Measurements from ENCODE around the gene PRM3.
A peak's percentile ranks its signal among the peaks of the same experiment; 100 is the strongest.

The PRM3 gene

DNA sequence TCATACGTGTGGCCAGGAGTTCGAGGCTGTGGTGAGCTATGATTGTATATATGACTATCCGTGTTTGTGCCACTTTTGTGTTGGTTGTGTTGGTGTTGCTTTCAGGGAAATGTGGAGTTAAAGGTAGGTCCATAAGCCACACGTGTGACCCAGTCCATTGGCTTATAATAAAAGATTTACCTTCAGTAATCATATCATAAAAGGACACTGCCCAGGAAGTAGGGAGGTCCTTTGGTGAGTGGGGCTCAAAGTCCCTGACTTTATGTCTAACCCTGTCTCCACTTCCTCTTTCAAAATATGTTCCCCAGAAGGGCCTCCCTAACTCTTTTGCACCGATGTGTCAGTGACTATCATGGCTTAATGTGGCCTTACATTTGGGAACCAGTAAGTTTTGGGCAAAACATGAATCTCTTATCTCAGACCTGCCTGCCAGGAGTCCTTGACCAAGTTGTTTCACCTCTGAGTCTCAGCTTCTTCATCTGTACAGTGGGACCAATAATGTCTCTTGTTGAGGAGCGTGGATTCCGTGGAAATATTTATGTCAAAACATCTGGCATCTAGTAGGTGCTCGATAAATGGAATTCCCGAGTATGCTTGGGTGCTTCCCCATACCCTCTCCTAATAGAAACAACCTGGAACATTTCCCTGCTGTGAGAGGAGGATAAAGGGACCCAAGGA lies 9.1 kb downstream of the PRM3 start:
- peaks cover 11% of the 10 kb centered on the region for H3K4me1 ChIP-seq (ENCODE audit: insufficient read depth, low read length)
- H3K9ac ChIP-seq (ENCODE audit: low read depth, low read length) = no peak overlapping the region
- H3K9me3 ChIP-seq (ENCODE audit: control insufficient read depth, insufficient read depth, low read length) = no peaks in the 10 kb centered on the region
- H3K36me3 ChIP-seq (ENCODE audit: insufficient read depth, low read length) = no peaks in the 10 kb centered on the region

DNA sequence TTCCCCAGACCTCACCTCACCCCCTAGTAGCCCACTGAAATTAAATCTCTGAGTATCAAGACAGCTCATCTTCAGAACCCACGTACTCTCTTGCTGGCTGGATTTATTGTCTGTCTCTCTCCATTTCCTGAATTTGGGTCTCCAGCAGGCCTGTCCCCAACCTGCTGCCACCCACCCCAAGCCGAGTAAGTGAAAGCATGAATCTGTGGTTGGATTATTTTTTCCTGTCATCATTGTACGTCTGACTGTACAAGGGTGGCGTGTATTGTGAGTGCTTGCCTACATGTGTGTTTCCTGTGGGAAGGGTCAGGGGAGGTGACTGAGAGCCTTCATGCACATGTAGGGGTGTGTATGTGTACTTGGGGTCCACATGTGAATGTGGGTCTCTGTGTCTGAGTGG lies 9.7 kb downstream of the PRM3 start:
- Histone ChIP-seq H3K9ac (ENCODE audit: low read depth, low read length) (no peak overlapping the region), H3K9me3 (ENCODE audit: control insufficient read depth, insufficient read depth, low read length) (no peaks in the 10 kb centered on the region), H3K4me1 (ENCODE audit: insufficient read depth, low read length) (peaks cover 11% of the 10 kb centered on the region), H3K36me3 (ENCODE audit: insufficient read depth, low read length) (no peaks in the 10 kb centered on the region)

- Histone ChIP-seq H3K9ac (ENCODE audit: low read depth, low read length) (no peak overlapping the region), H3K4me1 (ENCODE audit: insufficient read depth, low read length) (peaks cover 11% of the 10 kb centered on the region), H3K36me3 (ENCODE audit: insufficient read depth, low read length) (no peaks in the 10 kb centered on the region)
Measured at GRCh38 chr16:11262915-11263314, 10.5 kb downstream of the PRM3 start.

GRCh38 chr16:11260596-11260966 lies 12.8 kb downstream of the PRM3 start:
- Histone ChIP-seq H3K36me3 (ENCODE audit: insufficient read depth, low read length) (no peaks in the 10 kb centered on the region), H3K4me1 (ENCODE audit: insufficient read depth, low read length) (peaks cover 14% of the 10 kb centered on the region), H3K9me3 (ENCODE audit: control insufficient read depth, insufficient read depth, low read length) (no peaks in the 10 kb centered on the region), H3K9ac (ENCODE audit: low read depth, low read length) (no peak overlapping the region)

More at GRCh38 chr16:11262915-11263314, 10.5 kb downstream of the PRM3 start:
- no peaks in the 10 kb centered on the region for H3K9me3 ChIP-seq (ENCODE audit: control insufficient read depth, insufficient read depth, low read length)

DNA sequence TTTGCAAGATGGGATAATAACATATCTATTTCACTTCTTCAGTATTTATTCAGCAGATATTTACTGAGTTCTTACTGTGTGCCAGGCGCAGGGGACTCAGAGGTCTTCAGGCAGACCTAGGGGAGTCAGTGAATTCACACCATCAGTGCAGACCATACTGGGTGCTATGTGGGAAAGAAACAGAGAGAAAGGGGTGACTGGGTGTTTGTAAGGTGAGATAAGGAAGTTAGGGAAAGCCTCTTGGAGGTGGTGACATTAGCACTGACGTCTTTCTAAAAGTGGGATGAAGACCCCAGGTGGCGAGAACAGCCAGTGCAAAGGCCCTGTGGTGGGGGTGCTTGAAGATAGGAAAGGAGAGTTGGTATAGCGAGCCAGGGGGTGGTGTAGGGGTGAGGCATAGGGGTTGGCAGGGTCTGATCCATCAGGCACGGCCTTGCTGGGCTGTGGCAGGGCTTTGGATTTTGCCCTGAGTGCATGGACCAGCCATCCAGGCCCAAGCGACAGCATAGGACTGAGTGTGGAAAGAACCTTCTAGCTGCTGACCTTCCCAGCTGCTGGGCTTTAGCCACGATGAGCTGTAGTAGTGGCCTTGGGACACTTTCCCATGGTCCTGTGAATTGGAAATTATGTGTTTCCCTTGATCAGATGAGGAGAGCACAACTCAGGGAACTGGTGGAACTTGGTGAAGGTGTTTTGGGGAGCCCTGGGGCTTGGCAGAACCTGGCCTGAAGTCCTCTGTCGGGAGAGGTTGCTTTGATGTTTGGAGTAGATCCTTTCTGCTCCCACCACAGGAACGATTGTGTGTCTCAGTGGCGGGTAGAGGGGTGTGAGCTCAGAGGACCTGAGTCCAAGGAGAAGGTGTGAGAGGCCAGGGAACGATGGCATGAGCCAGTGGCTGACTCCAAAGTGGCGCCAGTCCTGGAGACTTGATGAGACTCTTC lies 13.5 kb downstream of the PRM3 start:
- peaks cover under 1% of the 10 kb centered on the region; the same call in 1 of the 2 replicates for H3K36me3 ChIP-seq (ENCODE audit: insufficient read depth, low read length)
- peaks cover 14% of the 10 kb centered on the region for H3K4me1 ChIP-seq (ENCODE audit: insufficient read depth, low read length)
- H3K9ac ChIP-seq (ENCODE audit: low read depth, low read length) = no peak overlapping the region
- H3K9me3 ChIP-seq (ENCODE audit: control insufficient read depth, insufficient read depth, low read length) = no peaks in the 10 kb centered on the region

GRCh38 chr16:11258553-11259492 lies 14.6 kb downstream of the PRM3 start:
- no peaks in the 10 kb centered on the region for H3K9me3 ChIP-seq (ENCODE audit: control insufficient read depth, insufficient read depth, low read length)
- H3K9ac ChIP-seq (ENCODE audit: low read depth, low read length) = no peak overlapping the region
- peaks cover 17% of the 10 kb centered on the region for H3K4me1 ChIP-seq (ENCODE audit: insufficient read depth, low read length)
- H3K36me3 ChIP-seq (ENCODE audit: insufficient read depth, low read length) = peaks cover 8% of the 10 kb centered on the region

DNA sequence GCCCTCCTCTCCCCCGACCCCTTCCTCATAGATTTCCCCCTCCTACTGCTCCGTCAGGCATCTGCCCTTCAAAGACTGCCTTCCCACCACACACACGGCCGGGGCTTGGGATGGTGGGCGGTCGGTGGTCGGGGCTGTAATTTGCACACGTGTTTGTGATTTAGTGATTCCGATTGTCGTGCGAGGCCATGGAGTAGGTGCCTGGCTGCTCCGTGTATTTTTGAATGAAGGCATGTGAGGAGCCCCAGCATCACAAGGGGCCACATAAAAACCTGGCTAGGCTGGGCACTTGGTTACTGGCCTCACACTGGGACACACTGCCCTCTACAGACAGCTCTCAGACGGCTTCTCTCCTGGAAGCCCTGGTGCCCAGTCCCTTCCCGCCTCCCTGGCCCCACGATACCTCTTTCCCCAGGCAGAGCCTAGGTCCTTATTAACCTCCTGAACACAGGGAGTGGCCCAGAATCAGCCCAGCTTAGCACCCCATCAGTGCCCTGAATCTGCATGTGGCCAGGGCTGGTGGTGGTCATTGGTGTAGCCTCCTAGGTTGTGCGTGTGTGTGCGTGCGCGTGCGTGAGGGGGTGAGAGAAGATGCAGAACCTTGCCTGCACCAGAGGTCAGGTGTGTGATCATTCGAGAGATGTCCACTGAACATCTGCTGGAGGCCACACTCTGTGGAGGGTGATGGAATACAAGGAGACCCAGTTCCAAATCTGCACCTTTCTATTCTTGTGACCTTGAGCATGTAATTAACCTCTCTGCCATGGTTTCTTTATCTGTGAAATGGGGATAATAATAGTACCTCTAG lies 16.1 kb downstream of the PRM3 start:
- Histone ChIP-seq H3K4me1 (ENCODE audit: insufficient read depth, low read length) (peaks cover 24% of the 10 kb centered on the region), H3K9ac (ENCODE audit: low read depth, low read length) (peak overlapping the region; percentile 79), H3K36me3 (ENCODE audit: insufficient read depth, low read length) (peaks cover 11% of the 10 kb centered on the region), H3K9me3 (ENCODE audit: control insufficient read depth, insufficient read depth, low read length) (no peaks in the 10 kb centered on the region)

DNA sequence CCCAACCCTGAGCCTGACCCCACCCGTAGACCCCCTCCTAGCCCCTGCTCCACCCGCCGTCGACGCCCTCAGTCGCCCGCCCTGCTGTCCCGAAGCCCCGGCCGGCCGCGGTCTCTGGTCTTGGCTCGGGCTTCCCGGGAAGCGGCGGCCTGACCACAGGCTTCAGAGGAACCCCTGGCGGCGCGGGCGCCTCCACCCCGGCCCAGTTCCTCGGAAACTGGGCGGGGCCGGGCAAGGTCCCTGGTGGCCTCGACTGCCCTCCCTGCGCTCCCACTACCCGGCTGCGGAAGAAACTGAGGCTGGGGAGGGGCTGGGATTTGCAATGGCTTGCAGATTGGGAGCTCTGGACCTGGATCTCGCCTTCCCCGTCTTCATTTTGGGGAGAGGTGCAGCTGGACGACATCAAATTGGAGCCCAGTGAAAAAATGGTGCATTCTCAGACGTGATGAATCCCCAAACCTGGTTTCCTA lies 16.7 kb downstream of the PRM3 start:
- peaks cover 24% of the 10 kb centered on the region for H3K4me1 ChIP-seq (ENCODE audit: insufficient read depth, low read length)
- peaks cover 11% of the 10 kb centered on the region for H3K36me3 ChIP-seq (ENCODE audit: insufficient read depth, low read length)
- H3K9ac ChIP-seq (ENCODE audit: low read depth, low read length) = peak overlapping the region; percentile 79
- no peaks in the 10 kb centered on the region for H3K9me3 ChIP-seq (ENCODE audit: control insufficient read depth, insufficient read depth, low read length)

GRCh38 chr16:11255737-11256660 lies 17.4 kb downstream of the PRM3 start, which contains the start of gene SOCS1:
TSS of gene SOCS1 (minus strand) at chr16:11256204. CDS start at chr16:11255478, 726 bp downstream.
- H3K36me3 ChIP-seq (ENCODE audit: insufficient read depth, low read length) = peaks cover 11% of the 10 kb centered on the region

DNA sequence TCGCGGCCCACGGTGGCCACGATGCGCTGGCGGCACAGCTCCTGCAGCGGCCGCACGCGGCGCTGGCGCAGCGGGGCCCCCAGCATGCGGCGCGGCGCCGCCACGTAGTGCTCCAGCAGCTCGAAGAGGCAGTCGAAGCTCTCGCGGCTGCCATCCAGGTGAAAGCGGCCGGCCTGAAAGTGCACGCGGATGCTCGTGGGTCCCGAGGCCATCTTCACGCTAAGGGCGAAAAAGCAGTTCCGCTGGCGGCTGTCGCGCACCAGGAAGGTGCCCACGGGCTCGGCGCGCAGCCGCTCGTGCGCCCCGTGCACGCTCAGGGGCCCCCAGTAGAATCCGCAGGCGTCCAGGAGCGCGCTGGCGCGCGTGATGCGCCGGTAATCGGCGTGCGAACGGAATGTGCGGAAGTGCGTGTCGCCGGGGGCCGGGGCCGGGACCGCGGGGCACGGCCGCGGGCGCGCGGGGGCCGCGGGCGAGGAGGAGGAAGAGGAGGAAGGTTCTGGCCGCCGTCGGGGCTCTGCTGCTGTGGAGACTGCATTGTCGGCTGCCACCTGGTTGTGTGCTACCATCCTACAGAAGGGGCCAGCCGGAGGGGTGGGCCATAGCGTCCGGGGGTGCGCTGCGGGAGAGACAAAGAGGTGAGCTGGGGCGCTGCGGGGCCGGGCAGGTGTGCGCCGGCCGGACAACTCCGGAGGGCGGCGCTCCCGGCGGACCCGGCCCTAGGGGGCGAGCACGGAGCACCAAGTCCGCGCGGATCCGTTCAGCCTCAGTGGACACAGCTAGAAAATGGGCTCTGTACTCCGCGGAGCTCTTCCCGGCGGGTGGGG lies 18.3 kb downstream of the PRM3 start:
- Histone ChIP-seq H3K36me3 (ENCODE audit: insufficient read depth, low read length) (peaks cover 11% of the 10 kb centered on the region), H3K9ac (ENCODE audit: low read depth, low read length) (peak overlapping the region; percentile 79), H3K9me3 (ENCODE audit: control insufficient read depth, insufficient read depth, low read length) (no peaks in the 10 kb centered on the region), H3K4me1 (ENCODE audit: insufficient read depth, low read length) (peaks cover 16% of the 10 kb centered on the region)

More at GRCh38 chr16:11255737-11256660, 17.4 kb downstream of the PRM3 start, which contains the start of gene SOCS1:
- Histone ChIP-seq H3K9ac (ENCODE audit: low read depth, low read length) (peak within 1 kb of the TSS; percentile 79), H3K4me1 (ENCODE audit: insufficient read depth, low read length) (peaks cover 23% of the 10 kb centered on the region), H3K9me3 (ENCODE audit: control insufficient read depth, insufficient read depth, low read length) (no peaks in the 10 kb centered on the region)

- peaks cover 11% of the 10 kb centered on the region for H3K36me3 ChIP-seq (ENCODE audit: insufficient read depth, low read length)
- H3K4me1 ChIP-seq (ENCODE audit: insufficient read depth, low read length) = peaks cover 13% of the 10 kb centered on the region
- no peaks in the 10 kb centered on the region for H3K9me3 ChIP-seq (ENCODE audit: control insufficient read depth, insufficient read depth, low read length)
- H3K9ac ChIP-seq (ENCODE audit: low read depth, low read length) = peak overlapping the region; percentile 79
Measured at GRCh38 chr16:11253995-11254912, 19.2 kb downstream of the PRM3 start.
